Epidermal melanocyte (primary cell): Measurements from ENCODE around the gene STMN1.

Source experiments
- DNase-seq: peaks from one replicate; pipeline ENCODE4 v3.0.0; 2011; ENCODE audit warnings: low spot score; ENCODE audit not compliant: insufficient read length

The STMN1 gene

DNA sequence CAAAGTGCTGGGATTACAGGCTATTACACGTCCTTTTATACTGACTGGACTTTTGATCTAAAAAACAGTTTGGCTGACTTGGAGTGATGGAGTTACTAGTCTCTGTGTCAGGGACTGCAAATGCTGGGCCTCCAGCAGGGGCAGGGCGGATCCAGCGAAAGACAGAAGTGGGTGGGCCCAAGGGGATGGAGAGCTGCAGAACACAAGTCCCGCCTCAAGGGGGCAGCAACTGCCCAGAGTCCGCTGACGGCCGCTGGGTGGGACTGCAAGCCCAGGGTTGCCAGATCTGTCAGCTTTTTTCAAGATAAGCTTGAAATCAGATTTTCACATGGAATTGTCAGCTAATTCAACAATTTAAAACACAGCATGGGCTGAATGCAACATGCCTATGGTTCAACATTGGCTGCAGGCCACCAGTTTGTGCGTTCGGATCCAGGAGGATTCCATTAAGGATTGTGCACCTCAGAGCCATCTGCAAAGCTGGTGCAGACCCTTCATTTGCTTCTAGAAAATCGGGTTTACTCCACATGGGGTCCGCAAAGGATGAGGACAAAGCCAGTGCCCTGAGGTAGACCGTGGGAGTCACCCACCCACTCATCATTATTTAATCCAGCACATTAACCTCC lies 10.7 kb downstream of the STMN1 start:
- peak; percentile 93 for DNase-seq

GRCh38 chr1:25893116-25893515 lies 13.1 kb downstream of the STMN1 start:
- DNase-seq: no peak

DNA sequence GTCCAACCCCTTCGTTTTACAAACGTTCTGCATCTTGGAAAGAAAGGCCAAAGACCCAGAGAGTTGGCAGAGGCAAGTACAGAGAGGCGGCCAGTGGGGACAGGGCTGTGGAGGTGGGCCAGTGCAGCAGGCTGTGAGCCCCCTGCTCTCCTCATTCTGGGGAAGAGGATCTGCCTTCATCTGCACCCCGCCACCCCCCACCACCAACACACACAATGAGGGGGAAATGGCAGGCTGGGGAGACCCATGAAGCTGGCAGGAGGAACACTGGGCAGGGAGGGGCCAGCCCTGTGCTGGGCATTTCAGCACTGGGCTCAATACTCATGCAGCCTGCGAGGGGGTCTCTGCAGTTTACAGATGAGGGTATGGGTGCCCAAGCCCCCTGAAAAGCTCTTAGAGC lies 14.6 kb downstream of the STMN1 start:
- DNase-seq: no peak

DNA sequence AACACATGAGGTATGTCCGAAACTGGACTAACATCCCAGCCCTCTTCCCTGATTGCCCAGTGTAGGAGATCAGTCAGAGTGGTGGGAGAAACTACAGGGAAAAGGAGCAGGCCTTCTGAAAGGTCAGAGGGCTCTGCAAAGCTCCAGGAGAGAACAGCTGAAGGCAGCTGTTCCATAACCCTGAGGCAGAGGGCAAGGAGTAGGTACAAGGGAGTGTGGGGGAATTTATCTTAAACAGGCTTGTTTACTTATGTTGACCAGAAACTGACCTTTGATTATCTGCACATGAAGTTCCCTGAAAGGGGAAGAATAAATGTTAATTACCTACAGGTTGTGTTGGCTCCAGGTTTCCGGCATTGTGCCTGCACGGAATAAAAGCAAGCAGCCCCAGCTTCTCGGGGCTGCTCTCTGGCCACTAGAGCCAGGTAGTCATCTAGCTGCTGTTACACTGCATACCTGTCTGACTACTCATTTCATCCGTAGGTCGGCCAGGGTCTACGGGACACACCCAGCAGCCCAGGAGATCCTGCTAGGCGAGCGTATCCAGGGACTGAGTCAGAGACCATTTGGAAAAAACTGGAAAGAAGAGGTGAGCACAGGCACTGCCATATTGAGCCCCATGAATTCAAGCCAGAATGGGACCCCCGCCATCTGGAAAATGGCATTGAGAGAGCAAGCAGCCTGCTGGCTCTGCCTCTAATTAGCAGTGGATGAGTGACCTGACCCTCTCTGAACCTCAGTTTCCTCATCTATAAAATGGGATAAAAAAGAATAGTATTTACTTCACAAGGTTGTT lies 15.8 kb downstream of the STMN1 start:
- DNase-seq: no peak

- DNase-seq: no peak
Measured at GRCh38 chr1:25889470-25889869, 16.7 kb downstream of the STMN1 start.

- no peak for DNase-seq
Measured at GRCh38 chr1:25888426-25888987, 17.7 kb downstream of the STMN1 start.

DNA sequence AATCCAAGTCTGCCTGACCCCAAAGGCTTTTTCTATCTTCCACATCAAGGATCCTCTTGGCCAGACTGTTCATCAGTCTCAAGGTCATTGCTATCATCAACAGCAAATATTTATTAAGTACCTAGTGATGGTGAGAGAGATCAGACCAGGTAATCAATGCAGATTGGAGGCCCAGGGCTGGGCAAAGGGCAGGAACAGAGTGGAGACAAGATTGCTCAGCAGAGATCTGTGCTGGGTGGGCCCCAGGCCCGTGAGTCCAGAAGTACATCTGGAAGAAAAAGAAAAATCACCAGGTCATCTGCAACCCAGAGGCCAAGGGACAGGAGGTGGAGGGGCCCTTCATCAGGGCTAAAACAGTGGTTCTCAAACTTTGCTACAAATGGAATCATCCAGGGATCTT lies 20.6 kb downstream of the STMN1 start:
- no peak for DNase-seq

DNA sequence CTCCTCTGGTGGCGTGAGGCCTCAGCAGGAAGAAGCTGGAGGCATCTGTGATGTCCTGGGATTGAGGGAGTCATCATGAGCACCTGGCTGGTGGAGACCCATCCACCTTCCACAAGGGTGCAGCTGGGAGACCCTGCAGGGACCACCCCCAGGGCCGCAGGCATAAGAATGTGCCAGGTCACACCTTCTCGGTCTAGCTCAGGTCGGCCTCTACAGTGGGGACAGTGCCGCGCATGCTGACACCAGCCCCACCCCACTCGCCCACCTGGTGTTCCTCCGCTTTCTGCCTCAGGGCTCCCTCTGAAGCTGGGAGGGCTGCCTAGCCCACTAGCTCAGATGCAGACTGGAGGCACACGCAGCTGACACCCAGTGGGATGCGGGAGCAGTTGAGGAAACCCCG lies 25.0 kb downstream of the STMN1 start:
- DNase-seq: no peak

- DNase-seq: no peak
Measured at GRCh38 chr1:25880518-25880917, 25.7 kb downstream of the STMN1 start.

DNA sequence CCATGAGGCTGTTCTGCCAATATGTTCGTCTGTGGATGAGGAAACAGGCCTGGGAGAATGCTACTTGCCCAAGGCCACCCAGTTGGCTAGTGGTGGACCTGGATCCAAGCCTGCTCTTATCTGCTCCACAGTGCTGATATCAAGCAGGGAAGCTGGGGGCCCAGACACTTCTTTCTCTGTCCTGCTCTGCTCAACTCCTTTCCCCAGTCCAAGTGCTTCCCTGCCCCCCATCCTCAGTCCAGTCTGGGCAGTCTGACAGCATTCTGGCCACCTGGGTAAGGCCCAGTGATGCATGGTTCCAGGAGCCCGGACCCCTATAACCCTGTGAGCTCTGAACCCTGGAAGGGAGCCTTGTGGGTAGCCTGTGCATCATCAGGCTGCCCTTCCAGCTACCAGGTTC lies 26.5 kb downstream of the STMN1 start:
- DNase-seq: no peak

GRCh38 chr1:25878690-25879089 lies 27.5 kb downstream of the STMN1 start:
- no peak for DNase-seq

DNA sequence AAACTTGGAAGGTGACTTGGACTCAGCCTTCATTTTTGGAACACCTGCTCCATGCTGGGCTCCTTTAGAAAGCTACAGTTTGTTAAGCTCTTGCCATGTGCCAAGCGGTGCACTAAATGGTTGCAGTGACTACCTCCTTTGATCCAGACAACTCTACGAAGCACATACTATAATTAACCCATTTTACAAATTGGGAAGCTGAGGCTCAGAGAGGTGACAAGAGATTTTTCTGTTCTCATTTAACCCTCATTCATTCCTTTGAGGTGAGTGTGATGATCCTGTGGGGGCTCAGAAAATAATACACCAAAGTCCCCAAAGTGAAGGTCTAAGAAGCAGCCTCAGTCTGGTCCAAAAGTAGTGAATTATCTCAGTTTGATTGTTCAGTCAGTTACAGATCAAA lies 29.1 kb downstream of the STMN1 start:
- no peak for DNase-seq

DNA sequence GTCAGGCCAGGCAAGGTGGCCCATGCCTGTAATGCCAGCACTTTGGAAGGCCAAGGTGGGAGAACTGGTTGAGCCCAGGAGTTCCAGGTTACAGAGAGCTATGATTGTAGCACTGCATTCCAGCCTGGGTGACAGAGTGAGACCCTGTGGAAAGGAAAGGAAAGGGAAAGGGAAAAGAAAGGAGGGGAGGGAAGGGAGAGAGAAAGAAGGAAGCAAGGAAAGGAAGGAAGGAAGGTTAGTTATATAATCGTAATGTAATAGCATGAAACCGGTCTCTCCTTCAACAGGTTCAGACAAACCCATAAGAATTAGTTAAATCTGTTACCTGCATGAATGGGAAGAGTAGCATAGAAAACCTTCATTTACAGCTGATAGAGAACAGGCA lies 29.5 kb downstream of the STMN1 start:
- DNase-seq: no peak

DNA sequence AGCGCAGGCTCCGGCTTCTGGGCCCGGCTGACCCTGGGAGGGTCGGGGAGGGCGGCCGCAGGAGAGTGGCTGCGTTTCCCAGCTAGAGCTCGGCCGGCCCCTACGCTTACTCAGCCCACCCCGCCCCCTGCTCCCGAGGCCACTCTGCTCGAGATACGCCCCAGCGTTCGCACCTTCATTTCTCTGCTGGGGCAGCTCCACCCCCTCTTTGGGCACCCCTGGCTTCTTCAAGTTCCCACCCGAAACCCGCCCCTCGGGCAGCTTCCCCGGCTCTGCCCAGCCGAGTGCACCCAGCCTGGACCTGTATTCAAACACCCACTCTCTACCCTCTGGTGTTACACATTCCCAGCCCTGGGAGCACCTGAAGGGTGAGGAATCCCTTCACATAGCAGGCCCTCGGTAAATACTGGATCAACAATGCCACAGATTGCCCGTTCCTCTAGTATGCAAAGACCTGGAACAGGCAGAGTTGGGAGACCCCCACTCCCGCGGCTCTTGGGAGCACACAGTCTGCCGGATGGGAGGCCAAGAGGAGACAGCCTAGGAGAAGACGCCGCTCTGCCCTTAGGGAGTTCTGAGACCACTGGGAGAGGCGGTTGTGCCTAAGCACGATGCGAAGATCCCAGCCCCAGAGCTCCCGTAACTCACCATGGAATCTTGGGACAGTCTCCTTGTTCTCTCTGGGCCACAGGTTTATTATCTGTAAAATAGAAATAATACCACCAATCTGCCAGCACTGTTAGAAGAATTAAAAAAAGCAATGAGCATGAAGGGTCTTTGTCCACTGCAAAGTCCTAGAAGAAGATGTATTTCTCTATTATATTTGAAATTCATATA lies 30.1 kb downstream of the STMN1 start:
- DNase-seq: no peak

DNA sequence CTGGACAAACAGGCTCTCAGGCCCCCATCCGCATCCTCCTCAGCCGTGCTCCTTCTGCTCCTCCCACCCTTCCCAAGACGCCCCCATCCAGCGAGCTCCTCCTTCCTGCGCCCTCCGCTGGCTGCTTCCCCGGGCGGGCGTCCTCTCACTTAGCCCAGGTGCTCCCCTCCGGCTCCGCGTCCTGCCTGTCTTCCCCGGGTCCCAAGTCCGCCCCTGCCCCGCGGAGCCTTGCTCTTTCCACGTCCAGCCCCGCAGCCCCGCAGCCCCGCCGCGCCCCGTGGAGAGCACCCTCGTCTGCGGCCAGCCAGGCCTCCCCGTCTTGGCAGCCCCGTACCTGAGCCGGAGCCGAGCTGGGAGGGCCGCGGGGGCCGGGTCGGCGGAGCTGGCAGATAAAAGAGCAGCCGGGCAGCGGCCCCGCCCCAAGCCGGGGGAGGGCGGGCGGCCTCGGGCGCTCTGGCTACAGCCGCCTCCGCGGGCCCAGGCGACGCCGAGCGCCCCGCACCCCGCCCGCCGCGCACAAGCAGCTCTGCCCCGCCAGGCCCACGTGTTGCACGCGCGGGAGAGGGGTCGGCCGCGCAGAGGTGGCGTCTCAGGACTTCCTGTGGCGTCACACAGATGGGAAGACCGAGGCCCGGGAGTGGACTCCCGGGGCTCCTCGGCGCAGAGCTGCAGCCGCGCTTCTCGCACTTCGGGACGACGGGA lies 30.9 kb downstream of the STMN1 start, which contains the start of gene PAQR7:
Gene PAQR7, minus strand, starts transcription at position 555 of the 702 bp plus-strand sequence. CDS start 11,869 bp downstream, outside the sequence.
- peak; percentile 42 for DNase-seq

GRCh38 chr1:25874635-25875153 lies 31.5 kb downstream of the STMN1 start:
- no peak for DNase-seq

DNA sequence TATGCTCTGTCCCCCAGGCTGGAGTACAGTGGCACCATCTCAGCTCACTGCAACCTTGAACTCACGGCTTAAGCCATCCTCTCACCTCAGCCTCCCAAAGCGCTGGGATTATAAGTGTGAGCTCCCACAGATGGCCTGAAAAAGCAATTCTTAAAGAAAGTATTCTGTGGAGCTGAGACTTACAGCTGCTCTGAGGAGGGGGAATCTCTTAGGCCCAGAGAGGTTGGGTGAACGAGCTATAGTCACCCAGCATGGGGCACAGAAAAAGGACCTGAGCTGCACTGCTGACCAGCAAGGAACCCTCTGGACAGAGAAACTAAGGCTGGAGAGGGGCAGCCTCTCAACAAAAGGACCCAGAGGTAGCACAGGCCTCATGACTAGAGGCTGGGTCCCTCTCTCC lies 32.0 kb downstream of the STMN1 start:
- DNase-seq: no peak

DNA sequence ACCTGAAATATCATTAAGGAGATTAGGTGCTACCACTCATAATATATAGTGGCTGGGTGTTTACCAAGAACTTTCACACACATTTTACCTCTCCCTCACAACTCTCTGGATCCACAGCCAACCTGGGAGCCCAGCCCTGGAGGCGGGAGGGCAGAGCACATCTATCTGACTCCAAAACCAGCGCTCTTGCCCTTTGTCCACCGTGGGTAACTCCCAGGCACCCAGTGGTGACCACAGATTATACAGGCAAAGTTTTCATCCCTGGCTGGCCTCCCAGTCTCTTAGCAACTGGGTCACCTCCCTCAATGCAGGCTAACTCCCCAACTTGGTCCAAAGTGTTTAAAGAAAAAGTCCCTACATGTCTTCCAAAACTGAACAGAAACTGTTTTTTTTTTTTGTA lies 33.1 kb downstream of the STMN1 start:
- DNase-seq: no peak

DNA sequence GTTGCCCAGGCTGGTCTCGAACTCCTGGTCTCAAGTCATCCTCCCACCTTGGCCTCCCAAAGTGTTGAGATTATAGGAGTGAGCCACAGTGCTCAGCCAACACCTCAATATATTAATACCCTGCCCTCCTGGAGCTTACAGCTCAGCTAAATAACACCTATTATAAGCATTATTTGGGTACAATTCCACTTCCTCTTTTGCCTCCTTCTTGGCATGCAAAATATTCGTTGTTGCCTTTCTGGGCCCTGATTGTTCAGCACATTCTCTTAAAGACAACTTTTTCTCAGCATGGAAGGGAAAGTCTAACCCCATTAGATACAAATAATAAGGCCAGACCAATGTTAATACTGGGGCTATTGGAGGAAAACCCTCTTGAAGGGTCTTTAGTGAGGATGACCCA lies 33.5 kb downstream of the STMN1 start:
- no peak for DNase-seq

DNA sequence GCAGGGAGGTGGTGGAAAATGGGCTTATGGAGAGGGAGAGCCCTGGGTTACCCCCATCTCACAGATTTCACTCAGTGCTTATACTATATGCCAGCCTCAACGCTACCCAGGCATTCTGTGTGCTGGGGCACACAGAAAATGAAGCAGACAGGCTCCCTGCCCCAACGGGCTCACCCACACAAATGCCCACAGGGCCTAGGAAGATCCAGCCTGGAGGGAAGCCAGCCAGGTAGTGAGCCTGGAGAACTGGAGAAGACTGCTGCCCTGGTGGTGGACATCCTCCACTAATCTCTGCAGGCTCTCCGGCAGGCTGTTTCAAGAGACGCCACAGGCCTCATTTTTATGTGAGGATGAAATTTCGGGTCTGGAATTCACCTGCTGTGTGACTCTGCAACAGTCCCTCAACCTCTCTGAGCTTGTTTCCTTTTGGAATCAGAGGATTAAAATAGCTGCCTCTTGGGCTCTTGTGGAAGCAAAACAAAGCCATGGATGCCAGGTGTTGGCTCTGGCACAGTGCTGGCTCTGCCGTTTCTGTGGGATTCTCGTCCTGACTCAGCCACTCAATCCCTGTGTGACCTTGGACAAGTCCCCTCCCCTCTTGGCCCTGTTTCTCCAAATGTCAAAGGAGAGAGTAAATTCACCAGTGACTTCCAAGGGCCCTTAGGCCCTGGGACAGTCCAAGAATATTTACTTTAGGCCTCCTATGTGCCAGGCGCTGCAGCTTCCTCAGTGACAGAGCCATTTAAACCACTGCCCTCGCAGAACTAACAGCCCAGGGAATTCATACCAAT lies 34.3 kb downstream of the STMN1 start:
- DNase-seq: no peak
